Astrocyte (in vitro differentiated cells and primary cell): ENCODE data around the gene PRPF31. TPM values are rescaled to one million over a fixed set of nuclear protein-coding genes. Genes with fewer than 3 reads are reported as not detected.
A peak's percentile ranks its signal among the peaks of the same experiment; 100 is the strongest.

Experiments
- DNase-seq: peaks from one replicate; pipeline ENCODE4 v3.0.0-alpha.2; 2010; ENCODE audit warnings: low read depth
- FAIRE-seq: peaks from 2 replicates; lab custom pipeline; 2011; peaks lifted over from hg19 to GRCh38; lab: Jason Lieb, UNC
- H2AFZ ChIP-seq: 2 replicates; pipeline ENCODE4 v1.6.0; 2012; ENCODE audit warnings: low read depth, low read length, inconsistent platforms
- H3K27ac ChIP-seq: 2 replicates; pipeline ENCODE4 v1.5.1; 2011; ENCODE audit warnings: low read depth, low read length, inconsistent platforms
- H3K27me3 ChIP-seq: 2 replicates; pipeline ENCODE4 v1.6.0; 2011; ENCODE audit warnings: low read length, inconsistent platforms; ENCODE audit not compliant: insufficient read depth
- H3K36me3 ChIP-seq: 2 replicates; pipeline ENCODE4 v1.5.1; 2011; ENCODE audit warnings: low read length, inconsistent platforms; ENCODE audit not compliant: insufficient read depth
- H3K4me1 ChIP-seq: 2 replicates; pipeline ENCODE4 v1.5.1; 2011; ENCODE audit warnings: low read length, inconsistent platforms; ENCODE audit not compliant: insufficient read depth
- H3K4me2 ChIP-seq: 2 replicates; pipeline ENCODE4 v1.6.0; 2012; ENCODE audit warnings: low read length, inconsistent platforms
- H3K4me3 ChIP-seq: 2 replicates; pipeline ENCODE4 v1.5.1; 2011; ENCODE audit warnings: low read depth, mild to moderate bottlenecking, low read length, inconsistent platforms; ENCODE audit not compliant: insufficient read depth
- H3K79me2 ChIP-seq: 2 replicates; pipeline ENCODE4 v1.6.0; 2012; ENCODE audit warnings: mild to moderate bottlenecking, low read length, inconsistent platforms; ENCODE audit not compliant: insufficient read depth
- H3K9ac ChIP-seq: 2 replicates; pipeline ENCODE4 v1.6.0; 2012; ENCODE audit warnings: mild to moderate bottlenecking, low read length, inconsistent platforms
- H3K9me3 ChIP-seq: 2 replicates; pipeline ENCODE4 v1.5.1; 2012; ENCODE audit warnings: low read depth, mild to moderate bottlenecking, low read length, inconsistent platforms; ENCODE audit not compliant: insufficient read depth
- H4K20me1 ChIP-seq: 2 replicates; pipeline ENCODE4 v1.6.0; 2012; ENCODE audit warnings: low read length, inconsistent platforms; ENCODE audit not compliant: insufficient read depth
- H3K27ac Mint-ChIP-seq: one replicate; pipeline ENCODE4 v1.8.0; 2021; ENCODE audit warnings: mild to moderate bottlenecking, mixed read lengths; ENCODE audit not compliant: unreplicated experiment
- H3K27me3 Mint-ChIP-seq: one replicate; pipeline ENCODE4 v1.8.0; 2021; ENCODE audit warnings: low read depth, mixed read lengths; ENCODE audit not compliant: unreplicated experiment
- H3K36me3 Mint-ChIP-seq: one replicate; pipeline ENCODE4 v1.8.0; 2021; ENCODE audit warnings: low read depth, mixed read lengths; ENCODE audit not compliant: unreplicated experiment
- H3K4me1 Mint-ChIP-seq: one replicate; pipeline ENCODE4 v1.8.0; 2021; ENCODE audit warnings: low read depth, mixed read lengths; ENCODE audit not compliant: unreplicated experiment
- H3K4me3 Mint-ChIP-seq: one replicate; pipeline ENCODE4 v1.8.0; 2021; ENCODE audit warnings: mild to moderate bottlenecking, moderate library complexity, mixed read lengths; ENCODE audit not compliant: unreplicated experiment
- H3K9me3 Mint-ChIP-seq: one replicate; pipeline ENCODE4 v1.8.0; 2021; ENCODE audit warnings: mild to moderate bottlenecking, mixed read lengths; ENCODE audit not compliant: unreplicated experiment
- EZH2 ChIP-seq: IDR thresholded peaks from 2 replicates; pipeline ENCODE4 v1.6.1; 2012; ENCODE audit warnings: mild to moderate bottlenecking, low read length, inconsistent platforms; ENCODE audit not compliant: insufficient read depth
- total RNA-seq: library from RNA; stranded (reverse); gene quantifications from 2 replicates; pipeline ENCODE4 v1.2.1, GENCODE V29; 2021
- TF ChIP-seq, protein P1 (sequence below): IDR thresholded peaks from 2 replicates; pipeline ENCODE4 v1.5.1; 2011; ENCODE audit warnings: low read depth, mild to moderate bottlenecking, inconsistent platforms, low read length, moderate library complexity; ENCODE audit not compliant: insufficient read depth

PRPF31 gene
- total RNA-seq, 1 donor from 2014 or later = 67.2 TPM

DNA sequence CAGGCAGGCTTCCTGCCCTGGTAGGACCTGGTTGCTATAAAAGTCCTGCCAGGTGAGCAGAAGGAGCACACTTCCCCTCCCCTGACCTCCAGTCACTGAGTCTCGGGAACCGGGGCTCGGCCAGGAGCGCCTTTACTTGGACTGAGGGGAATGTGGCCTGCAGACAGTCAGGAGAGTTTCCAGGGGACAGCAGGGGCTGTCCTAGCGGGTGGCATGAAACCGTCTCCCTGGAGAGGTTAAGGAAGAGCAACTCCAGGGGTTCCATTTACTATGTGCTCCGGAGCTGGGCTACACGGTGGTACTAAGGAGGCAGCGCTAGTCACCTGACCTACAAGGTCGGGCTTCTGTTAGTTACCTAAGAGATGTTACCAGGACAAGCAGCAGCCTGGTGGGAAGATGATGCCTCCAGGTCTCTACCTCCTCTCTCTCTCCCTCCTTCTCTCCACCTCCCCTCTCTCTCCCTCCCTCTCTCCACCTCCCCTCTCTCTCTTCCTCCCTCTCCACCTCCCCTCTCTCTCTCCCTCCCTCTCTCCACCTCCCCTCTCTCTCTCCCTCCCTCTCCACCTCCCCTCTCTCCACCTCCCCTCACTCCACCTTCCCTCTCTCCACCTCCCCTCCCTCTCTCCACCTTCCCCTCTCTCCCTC lies 17.9 kb downstream of the PRPF31 start:
- no peak overlapping the region for H3K4me3 Mint-ChIP-seq
- peaks cover 3% of the 10 kb centered on the region for H3K4me1 Mint-ChIP-seq
- H3K79me2 ChIP-seq = peaks cover 9% of the 10 kb centered on the region
- H3K36me3 Mint-ChIP-seq = peaks cover 13% of the 10 kb centered on the region
- peaks cover 6% of the 10 kb centered on the region for H3K4me1 ChIP-seq
- DNase-seq = peak; percentile 58
- no peaks in the 10 kb centered on the region for H3K27me3 ChIP-seq
- H2AFZ ChIP-seq = no peak overlapping the region
- peaks cover under 1% of the 10 kb centered on the region for H4K20me1 ChIP-seq
- H3K9me3 Mint-ChIP-seq = no peaks in the 10 kb centered on the region
- H3K36me3 ChIP-seq = peaks cover 2% of the 10 kb centered on the region
- H3K4me2 ChIP-seq = no peak overlapping the region
- H3K9me3 ChIP-seq = no peaks in the 10 kb centered on the region
- H3K27me3 Mint-ChIP-seq = no peaks in the 10 kb centered on the region
- H3K27ac Mint-ChIP-seq = no peak overlapping the region
- H3K4me3 ChIP-seq = no peak overlapping the region
- no peak overlapping the region for H3K27ac ChIP-seq
- no peak overlapping the region for H3K9ac ChIP-seq
- no peak for FAIRE-seq
- no peak for TF ChIP-seq EZH2
- TF ChIP-seq, protein P1, sequence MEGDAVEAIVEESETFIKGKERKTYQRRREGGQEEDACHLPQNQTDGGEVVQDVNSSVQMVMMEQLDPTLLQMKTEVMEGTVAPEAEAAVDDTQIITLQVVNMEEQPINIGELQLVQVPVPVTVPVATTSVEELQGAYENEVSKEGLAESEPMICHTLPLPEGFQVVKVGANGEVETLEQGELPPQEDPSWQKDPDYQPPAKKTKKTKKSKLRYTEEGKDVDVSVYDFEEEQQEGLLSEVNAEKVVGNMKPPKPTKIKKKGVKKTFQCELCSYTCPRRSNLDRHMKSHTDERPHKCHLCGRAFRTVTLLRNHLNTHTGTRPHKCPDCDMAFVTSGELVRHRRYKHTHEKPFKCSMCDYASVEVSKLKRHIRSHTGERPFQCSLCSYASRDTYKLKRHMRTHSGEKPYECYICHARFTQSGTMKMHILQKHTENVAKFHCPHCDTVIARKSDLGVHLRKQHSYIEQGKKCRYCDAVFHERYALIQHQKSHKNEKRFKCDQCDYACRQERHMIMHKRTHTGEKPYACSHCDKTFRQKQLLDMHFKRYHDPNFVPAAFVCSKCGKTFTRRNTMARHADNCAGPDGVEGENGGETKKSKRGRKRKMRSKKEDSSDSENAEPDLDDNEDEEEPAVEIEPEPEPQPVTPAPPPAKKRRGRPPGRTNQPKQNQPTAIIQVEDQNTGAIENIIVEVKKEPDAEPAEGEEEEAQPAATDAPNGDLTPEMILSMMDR = no peak

DNA sequence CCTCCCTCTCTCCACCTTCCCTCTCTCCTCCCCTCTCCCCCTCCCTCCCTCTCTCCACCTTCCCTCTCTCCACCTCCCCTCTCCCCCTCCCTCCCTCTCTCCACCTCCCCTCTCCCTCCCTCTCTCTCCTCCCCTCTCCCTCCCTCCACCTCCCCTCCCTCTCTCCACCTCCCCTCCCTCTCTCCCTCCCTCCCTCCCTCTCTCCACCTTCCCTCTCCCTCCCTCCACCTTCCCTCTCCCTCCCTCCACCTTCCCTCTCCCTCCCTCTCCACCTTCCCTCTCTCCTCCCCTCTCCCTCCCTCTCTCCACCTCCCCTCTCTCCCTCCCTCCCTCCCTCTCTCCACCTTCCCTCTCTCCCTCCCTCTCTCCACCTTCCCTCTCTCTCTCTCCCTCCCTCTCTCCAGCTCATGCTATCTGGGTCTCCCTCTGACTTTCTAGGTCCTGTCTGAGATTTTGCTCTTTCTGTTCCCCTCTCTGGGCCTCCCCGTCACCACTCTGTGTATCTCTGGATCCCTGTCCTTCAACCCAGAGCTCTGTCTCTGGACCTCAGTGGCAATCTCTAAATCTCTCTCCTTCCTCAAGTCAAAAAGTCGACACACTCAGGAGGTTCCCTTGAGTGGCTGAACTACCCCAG lies 18.5 kb downstream of the PRPF31 start:
- no peak for FAIRE-seq
- Histone ChIP-seq H3K79me2 (peaks cover 16% of the 10 kb centered on the region), H3K4me2 (no peak overlapping the region), H3K27me3 (no peaks in the 10 kb centered on the region), H3K36me3 (peaks cover 2% of the 10 kb centered on the region), H2AFZ (no peak overlapping the region), H4K20me1 (peaks cover 7% of the 10 kb centered on the region), H3K9me3 (no peaks in the 10 kb centered on the region), H3K27ac (no peak overlapping the region), H3K9ac (no peak overlapping the region), H3K4me3 (no peak overlapping the region), H3K4me1 (peaks cover 12% of the 10 kb centered on the region)
- Mint-ChIP-seq H3K4me3 (no peak overlapping the region), H3K27me3 (no peaks in the 10 kb centered on the region), H3K4me1 (peaks cover 9% of the 10 kb centered on the region), H3K27ac (peak overlapping the region; percentile 36), H3K36me3 (peaks cover 13% of the 10 kb centered on the region), H3K9me3 (no peaks in the 10 kb centered on the region)
- no peak for TF ChIP-seq EZH2
- TF ChIP-seq, protein P1 = no peak
- no peak for DNase-seq
